GM19455 (cell line): ENCODE results near the gene CCDC92.
"Not testable (repeated sequence)": the region's sequence is repeated elsewhere in the genome, so short reads cannot be mapped to it uniquely, and the experiment has no call there.

Experiments used
- ATAC-seq: cut with Tn5 transposase; IDR thresholded peaks from one replicate; pipeline ENCODE4 v1.9.1; 2021; ENCODE audit not compliant: unreplicated experiment

CCDC92 gene

DNA sequence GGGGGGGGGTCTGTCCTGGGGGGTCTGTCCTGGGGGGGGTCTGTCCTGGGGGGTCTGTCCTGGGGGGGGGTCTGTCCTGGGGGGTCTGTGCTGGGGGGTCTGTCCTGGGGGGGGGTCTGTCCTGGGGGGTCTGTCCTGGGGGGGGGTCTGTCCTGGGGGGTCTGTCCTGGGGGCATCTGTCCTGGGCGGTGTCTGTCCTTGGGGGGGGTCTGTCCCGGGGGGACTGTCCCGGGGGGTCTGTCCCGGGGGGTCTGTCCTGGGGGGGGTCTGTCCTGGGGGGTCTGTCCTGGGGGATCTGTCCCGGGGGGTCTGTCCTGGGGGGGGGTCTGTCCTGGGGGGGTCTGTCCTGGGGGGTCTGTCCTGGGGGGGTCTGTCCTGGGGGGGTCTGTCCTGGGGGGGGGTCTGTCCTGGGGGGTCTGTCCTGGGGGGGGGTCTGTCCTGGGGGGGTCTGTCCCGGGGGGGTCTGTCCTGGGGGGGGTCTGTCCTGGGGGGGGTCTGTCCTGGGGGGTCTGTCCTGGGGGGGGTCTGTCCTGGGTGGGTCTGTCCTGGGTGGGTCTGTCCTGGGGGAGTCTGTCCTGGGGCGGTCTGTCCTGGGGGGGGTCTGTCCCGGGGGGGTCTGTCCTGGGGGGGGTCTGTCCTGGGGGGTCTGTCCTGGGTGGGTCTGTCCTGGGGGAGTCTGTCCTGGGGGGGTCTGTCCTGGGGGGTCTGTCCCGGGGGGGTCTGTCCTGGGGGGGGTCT lies 60.8 kb downstream of the CCDC92 start:
- ATAC-seq = not testable (repeated sequence)

DNA sequence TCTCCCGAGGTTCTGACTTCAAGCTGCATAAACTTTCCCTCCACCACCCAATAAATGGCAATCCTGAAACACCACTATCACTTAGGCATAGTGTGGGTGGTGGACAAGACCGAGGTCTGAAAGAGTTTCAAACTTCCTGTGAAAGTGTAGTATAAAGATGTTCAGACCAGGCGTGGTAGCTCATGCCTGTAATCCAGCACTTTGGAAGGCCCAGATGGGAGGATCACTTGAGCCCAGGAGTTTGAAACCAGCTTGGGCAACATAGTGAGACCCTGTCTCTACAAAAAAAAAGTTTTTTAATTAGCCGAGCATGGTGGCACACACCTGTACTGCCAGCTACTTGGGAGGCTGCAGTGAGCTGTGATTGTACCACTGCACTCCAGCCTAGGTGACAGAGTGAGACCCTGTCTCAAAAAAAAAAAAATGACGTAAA lies 61.9 kb downstream of the CCDC92 start:
- no peak for ATAC-seq

DNA sequence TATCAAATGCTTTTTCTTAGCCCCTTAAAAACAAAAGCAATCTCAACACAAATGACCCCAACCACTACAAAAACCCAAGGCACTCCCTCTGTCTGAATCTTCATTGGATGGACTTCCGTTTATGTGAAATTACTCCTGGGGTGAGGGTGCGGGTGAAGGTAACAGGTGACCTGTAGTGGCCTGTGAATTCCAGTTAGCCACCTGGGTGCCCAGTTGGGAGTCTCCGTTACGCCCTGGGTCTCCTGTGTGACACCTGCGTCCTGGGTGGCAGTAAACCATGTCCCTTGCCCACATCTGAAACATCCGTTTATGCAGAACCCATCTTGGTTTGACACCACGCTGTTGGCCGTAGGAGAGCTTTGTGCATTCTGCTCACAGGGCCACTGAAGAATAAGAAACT lies 62.6 kb downstream of the CCDC92 start:
- no peak for ATAC-seq

DNA sequence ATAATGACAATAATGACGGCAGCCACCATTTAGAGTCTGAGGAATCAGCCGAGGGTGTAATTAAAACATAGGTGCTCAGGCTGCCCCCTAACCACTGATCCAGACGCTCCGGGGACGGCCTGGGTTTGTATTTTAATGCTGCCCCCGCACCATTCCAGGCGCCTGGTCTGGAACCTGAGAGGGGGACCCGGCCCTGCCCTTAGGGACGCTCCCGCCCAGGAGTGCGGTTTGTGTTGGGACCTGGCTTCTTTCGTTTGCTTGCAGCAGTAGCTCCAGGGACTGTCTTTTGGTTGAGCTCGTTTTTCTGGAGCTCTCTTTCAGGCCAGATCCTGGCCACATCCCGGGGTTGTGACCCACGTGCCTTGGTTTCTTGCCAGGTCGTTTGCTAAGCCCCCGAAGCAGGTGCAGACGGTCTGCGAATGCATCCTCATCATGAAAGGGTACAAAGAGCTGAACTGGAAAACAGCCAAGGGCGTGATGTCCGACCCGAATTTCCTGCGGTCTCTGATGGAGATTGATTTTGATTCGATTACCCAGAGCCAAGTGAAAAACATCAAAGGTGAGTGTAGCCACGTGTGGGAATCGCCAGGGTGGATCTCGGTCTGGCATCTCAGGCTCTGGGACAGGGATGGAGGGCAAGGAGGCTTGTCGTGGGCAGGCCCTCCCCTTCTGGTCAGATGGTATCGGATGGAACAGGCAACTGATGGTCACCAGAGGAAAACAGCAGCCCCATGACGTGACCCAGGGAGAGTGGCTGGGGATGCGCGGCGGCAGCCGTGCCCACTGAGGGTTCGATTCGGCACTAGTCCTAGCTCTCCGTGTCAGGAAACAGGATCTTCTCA lies 63.5 kb downstream of the CCDC92 start:
- ATAC-seq = no peak

DNA sequence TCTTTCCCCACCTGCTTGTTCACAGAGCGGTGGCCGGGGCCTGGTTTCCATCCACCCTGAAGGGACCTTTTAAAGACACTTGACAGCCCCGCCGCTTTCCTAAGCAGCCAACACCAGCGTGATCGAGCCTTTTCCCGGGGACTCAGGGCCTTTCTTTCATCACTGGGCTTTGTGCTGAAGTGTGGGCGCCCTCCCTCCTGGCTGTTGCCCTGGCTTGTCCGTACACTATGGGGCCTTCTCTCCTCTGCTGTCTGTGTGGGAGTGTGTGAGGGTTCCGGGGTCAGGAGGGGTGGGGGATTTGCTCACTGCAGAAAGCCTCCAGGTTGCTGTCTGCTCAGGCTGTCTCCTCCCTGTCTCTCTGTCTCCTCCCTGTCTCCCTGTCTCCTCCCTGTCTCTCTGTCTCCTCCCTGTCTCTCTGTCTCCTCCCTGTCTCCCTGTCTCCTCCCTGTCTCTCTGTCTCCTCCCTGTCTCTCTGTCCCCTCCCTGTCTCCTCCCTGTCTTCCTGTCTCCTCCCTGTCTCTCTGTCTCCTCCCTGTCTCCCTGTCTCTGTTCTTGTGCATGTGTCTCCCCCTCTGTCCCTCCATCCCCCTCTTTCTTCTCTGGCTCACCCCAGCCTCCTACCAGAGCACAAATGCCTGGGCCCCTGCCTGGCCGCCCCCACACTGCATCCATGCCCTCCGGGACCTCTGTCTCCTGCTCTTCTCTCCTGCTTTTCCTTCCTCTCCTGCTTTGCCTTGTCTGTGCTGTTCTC lies 64.7 kb downstream of the CCDC92 start:
- no peak for ATAC-seq

DNA sequence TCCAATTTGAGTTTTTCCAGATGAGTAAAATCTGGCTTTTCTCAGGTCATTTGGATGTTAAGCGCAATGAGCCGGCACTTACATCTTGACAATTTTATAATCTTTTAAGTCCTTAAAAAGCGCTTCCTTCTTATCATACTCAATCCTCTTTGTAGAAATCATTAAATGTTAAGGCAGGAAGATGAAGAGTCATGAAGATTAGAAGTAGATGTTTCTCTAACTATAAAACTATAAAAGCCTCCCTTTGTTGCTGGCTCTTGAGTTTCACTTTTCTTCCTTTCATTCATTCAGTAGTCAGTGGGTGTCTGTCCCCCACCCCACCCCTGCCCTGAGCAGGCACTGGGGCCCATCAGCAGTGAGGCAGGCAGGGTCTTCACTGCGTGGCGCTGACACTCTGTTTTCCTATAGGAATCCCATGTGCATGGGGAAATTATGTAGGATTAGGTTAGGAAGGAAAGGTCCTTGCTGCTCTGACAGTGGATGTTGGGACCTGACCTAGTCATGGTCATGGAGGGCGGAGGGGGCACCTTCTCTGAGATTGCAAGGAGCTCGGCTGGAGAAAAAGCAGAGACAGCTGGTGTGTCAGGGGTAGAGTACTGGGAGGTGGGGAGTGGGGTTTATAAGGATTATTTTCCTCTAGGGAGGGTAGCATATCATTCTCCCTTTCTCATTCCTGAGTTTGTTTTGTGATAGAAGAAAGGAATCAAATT lies 65.8 kb downstream of the CCDC92 start:
- no peak for ATAC-seq

GRCh38 chr12:123905319-123905925 lies 67.2 kb downstream of the CCDC92 start:
- no peak for ATAC-seq

- no peak for ATAC-seq
Observed at GRCh38 chr12:123903301-123904065, 69.1 kb downstream of the CCDC92 start.

- no peak for ATAC-seq
Observed at GRCh38 chr12:123902821-123903220, 69.8 kb downstream of the CCDC92 start.

DNA sequence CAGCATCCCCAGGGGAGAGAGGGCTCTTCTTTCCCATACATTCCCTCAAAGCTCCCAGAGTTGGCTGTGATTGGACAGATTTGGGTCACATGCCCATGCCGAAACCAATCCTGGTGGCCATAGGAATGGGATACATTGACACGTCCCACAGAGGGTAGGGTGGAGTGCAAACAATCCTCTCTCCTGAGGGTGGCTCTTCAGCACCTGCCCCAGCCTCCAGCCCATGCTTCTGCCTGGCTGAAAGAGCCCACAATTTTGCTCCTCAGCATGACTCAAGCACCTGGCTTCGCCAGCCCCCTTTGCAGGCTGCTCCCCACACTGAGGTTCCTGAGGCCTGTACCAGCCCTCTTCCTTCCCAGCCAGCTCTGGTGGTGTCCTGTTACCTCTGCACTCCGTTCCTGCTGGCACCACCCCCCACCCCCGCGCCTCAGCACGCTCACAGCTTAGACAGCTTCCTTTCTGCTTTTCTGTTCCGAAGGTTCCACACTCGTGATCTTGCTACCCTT lies 71.7 kb downstream of the CCDC92 start:
- no peak for ATAC-seq

DNA sequence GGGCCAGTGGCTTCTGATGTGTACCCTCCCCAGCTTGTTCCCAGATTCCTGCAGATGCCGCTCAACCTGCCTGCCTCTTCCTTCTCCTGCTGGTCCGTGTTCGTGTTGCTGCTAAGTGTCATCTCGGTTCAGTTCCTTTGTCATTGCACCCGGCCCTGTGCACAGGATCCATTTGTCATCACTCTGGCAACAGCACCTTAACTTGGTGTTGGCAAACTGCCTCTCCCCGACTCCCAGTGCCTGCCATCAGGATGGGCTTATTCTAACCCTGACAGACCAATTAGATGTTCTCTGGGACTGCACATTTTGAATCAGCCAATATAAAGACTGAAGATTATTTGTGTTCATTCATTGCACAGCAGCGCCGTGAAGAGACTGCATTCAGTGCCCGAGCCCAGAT lies 73.3 kb downstream of the CCDC92 start:
- ATAC-seq = no peak

GRCh38 chr12:123898673-123899072 lies 74.0 kb downstream of the CCDC92 start:
- ATAC-seq = no peak

DNA sequence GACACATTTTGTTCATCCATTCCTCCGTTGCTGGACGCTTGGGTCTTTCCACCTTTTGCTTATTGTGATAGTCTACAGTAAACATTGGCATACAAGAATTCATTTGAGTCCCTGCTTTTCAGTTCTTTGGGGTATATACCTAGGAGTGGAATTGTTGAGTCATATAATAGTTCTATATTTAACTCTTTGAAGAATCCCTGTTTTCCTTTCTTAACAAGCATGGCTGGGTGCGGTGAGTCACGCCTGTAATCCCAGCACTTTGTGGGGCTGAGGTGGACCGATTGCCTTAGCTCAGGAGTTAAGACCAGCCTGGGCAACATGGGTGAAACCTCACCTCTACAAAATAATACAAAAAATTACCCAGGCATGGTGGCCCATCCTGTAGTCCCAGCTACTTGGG lies 75.4 kb downstream of the CCDC92 start:
- no peak for ATAC-seq

- ATAC-seq = no peak
Observed at GRCh38 chr12:123896767-123897166, 75.9 kb downstream of the CCDC92 start.

- ATAC-seq = no peak
Observed at GRCh38 chr12:123895451-123895850, 77.2 kb downstream of the CCDC92 start.

- ATAC-seq = no peak
Observed at GRCh38 chr12:123894823-123895345, 77.7 kb downstream of the CCDC92 start.

DNA sequence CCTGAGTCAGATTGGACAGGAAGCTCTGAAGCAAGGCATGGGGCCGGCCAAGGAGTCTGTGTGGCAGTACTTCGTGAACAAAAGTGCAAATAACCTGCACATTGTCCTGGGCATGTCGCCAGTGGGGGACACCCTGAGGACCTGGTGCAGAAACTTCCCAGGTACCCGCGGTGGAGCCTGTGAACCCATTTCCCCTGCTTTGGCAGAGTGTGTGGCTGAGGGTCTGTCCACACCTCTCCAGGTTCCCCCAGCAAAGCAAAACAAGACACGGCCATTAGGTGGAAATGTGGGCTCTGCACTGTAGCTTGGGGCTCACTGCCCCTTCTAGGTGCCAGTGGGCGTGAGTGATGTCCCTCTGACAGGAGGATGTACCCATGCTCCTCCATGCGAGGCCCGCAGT lies 79.4 kb downstream of the CCDC92 start:
- ATAC-seq = no peak

- ATAC-seq = no peak
Observed at GRCh38 chr12:123892853-123893252, 79.8 kb downstream of the CCDC92 start.

- ATAC-seq = no peak
Observed at GRCh38 chr12:123892180-123892559, 80.5 kb downstream of the CCDC92 start.
